Breast epithelium (tissue), 3 donors: ENCODE data around the gene PCDH15.

Experiments used
- CTCF ChIP-seq, 3 donors: fragments of 450-650 bp; IDR thresholded peaks; one replicate each; pipeline ENCODE4 v1.5.1; 2016 to 2017; ENCODE audit warnings: antibody characterized with exemption in 3 of 3, mild to moderate bottlenecking in 3 of 3, moderate library complexity in 3 of 3
- POLR2AphosphoS5 ChIP-seq, 3 donors: sonication (generic); formaldehyde crosslinking; IDR thresholded peaks; one replicate each; pipeline ENCODE4 v1.6.1; 2017; ENCODE audit warnings: antibody characterized with exemption in 3 of 3

- TF ChIP-seq CTCF (IDR thresholded peaks at IDR 0.05) = no peak
- TF ChIP-seq POLR2AphosphoS5 (IDR thresholded peaks at IDR 0.05) = no peak
These were observed 692.1 kb downstream of the PCDH15 start for GRCh38 chr10:54108961-54109360.
